ENCODE results near the gene HRCT1.
"Not testable (repeated sequence)": the region's sequence is repeated elsewhere in the genome, so short reads cannot be mapped to it uniquely, and the experiment has no call there.

Gene HRCT1

GRCh38 chr9:35919212-35920008 is 13.4 kb downstream of the HRCT1 start:
- DNase-seq (ENCODE audit: low spot score) = no peak

DNA sequence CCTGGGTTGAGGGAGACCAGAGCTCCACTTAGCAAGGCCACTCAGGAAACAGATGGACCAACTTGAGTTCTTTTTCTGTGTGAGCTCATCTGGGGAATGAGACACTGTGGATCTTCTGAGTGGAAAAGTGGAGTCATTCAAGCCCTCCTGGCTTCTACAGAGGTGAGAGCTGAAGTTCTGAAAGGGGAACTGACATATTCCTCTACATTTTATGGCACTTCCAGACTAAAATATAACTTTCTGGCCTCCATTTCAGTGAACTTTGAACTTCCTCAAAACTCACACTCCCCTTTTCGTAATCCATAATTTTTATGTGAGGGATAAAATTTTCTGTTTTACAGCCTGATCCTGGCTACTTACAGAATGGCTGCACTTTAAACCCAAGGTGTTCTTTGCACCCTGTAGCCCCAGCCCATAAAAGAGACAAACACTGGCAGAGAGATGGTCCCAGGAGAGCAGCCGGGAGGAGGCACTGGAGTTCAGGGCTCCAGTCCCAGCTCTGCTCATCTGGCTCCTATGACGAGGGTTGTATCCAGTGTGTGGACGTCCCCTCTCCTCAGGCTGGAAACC is 14.1 kb downstream of the HRCT1 start:
- no peak for DNase-seq (ENCODE audit: low spot score)

DNA sequence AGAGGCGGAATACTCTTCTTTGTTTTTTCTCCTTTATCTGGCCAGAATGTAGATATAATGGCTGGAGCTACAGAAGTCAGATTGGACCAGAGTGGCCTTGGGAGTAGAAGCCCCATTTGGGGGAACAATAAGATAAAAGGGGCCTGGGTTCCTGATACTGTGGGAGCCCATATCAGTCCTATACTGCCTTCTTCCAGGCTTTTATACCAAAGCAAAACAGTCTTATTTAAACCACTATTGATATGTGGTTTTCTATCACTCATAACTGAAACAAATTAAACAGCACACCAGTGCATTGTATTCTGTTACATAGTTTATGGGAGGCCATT is 17.6 kb downstream of the HRCT1 start:
- no peak for DNase-seq (ENCODE audit: low spot score)

- DNase-seq (ENCODE audit: low spot score) = peak; percentile 70
Measured at GRCh38 chr9:35923927-35924763, 18.1 kb downstream of the HRCT1 start.

- DNase-seq (ENCODE audit: low spot score) = no peak
Measured at GRCh38 chr9:35928591-35929452, 22.8 kb downstream of the HRCT1 start.

GRCh38 chr9:35929453-35929718 is 23.4 kb downstream of the HRCT1 start:
- no peak for DNase-seq (ENCODE audit: low spot score)

GRCh38 chr9:35930521-35930920 is 24.5 kb downstream of the HRCT1 start:
- DNase-seq (ENCODE audit: low spot score) = no peak

- no peak for DNase-seq (ENCODE audit: low spot score)
Measured at GRCh38 chr9:35930989-35931388, 25.0 kb downstream of the HRCT1 start.

- no peak for DNase-seq (ENCODE audit: low spot score)
Measured at GRCh38 chr9:35932735-35933134, 26.7 kb downstream of the HRCT1 start.

DNA sequence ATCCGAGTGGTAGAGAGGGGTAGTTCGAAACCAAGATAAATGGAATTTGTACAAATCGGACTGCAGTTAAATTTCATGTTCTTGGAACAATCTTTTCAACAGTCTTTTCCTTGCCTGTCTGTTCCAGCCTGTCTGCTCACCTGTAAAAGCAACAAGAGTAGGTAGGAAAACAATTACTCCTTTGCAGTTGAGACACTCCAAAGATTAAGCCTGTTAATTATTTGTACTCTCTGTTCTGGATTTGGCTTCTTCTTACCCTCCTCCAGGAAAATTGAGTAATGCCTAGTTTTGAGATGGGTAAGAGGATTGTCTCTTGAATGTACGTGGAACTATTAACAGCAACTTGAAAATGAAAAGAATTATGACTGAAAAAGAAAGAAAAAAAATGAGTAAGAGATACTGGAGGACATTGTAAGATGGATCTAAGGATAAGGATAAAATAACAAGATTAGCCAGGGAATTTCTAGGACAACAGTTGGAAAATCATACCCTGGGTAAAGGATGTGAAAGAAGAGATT is 27.6 kb downstream of the HRCT1 start:
- no peak for DNase-seq (ENCODE audit: low spot score)

DNA sequence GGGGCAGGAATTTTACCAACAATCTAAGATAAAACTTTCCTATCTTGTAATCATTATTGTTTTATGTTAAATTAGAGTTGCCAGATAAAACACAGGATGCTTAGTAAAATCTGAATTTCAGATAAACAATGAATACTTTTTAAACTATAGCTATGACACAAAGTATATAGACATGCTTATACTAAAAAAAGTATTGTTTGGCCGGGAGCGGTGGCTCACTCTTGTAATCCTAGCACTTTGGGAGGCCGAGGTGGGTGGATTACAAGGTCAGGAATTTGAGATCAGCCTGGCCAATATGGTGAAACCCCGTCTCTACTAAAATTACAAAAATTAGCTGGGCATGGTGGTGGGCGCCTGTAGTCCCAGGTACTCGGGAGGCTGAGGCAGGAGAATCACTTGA is 28.1 kb downstream of the HRCT1 start:
- not testable (repeated sequence) for DNase-seq (ENCODE audit: low spot score)

- no peak for DNase-seq (ENCODE audit: low spot score)
Measured at GRCh38 chr9:35935261-35935660, 29.3 kb downstream of the HRCT1 start.

DNA sequence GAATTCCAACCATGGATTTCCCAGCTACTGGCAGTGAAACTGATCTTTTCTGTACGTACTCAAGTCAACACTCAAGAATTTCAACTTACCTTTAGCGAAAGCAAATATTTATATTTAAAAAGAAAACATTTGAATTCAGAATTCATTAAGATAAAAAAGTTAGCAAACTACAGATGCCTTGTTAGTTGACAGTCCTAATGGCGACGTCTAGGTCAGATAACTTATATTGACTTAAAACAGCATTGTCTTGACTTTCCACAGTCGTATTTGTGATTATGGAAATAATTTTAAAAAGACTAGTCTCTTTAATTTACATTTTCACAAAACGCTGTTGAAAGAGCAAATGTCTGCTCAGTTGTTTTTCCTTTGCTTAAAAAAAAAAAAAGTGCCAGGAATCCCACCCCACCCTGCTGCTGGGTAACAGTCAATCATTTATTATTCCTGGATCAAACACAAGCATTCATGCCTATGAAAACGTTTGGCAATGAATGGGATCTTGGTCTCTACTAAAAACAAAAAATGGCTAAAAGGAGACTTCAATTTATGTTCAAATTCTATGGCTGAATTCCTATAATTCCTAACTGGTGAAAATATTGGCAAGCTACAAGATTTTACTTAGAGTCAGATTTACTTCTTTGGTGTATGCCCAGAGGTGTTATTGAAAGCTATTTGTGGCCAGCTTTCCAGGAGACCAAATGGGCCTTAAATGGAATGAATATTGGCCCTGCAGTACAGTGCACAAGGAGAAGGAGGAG is 29.9 kb downstream of the HRCT1 start:
- no peak for DNase-seq (ENCODE audit: low spot score)

DNA sequence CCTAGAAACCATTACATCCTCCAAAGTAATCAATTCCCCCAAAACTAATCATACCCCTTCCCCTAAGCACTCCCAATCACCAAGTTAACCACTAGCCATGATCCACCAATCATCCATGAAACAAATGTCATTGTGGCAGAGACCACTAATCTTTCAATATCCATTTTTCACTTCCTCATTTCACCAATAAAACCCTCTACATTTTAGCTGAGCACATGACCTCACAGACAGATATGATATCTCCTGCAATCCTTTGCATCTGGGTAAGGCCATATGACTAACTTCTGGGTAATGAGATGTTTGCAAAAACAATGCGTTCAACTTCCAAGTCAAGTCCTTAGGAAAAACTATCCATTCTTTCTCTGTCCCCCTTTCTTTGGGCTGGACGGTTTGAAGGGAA is 31.2 kb downstream of the HRCT1 start:
- DNase-seq (ENCODE audit: low spot score) = no peak

DNA sequence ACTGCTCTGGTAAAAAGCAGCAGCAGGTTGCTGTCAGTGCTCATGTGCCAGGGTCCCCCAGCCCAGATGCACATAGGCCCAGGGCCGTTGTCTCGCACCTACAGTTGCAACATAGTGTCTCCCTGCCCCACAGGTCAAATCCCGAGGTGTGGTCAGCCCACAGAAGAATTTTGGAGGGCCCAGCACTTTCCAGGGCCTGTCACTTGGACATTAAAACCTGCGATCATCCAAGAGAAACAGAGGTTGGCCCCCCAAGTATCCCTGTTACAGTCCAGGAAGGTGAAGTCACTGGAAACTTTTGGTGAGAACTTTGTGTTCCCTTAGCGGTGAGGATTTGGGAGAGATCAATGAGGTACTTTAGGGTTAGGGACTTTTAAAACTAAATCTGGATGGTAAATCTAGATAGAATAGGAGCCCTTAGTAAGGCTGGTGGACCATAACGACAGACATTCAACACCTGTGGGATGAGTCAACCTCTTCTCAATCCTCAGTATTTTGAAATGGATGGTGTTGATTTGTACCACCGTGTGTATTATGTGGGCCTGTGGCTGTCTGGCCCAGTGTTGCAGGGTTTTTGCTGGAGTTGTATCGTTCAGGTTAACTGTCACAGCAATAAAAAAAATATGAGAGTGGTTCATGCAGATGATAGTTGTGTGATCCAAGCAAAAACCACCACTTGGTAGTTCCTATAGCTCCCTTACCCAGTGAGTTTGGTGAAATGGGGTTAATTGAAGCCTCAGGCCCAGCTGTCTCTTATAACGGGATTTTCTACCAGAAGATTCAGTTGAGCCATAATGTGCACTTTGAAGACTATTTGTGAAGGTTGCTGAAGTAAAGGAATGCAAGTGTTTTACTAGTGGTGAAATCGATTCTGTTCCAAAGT is 32.7 kb downstream of the HRCT1 start:
- no peak for DNase-seq (ENCODE audit: low spot score)

DNA sequence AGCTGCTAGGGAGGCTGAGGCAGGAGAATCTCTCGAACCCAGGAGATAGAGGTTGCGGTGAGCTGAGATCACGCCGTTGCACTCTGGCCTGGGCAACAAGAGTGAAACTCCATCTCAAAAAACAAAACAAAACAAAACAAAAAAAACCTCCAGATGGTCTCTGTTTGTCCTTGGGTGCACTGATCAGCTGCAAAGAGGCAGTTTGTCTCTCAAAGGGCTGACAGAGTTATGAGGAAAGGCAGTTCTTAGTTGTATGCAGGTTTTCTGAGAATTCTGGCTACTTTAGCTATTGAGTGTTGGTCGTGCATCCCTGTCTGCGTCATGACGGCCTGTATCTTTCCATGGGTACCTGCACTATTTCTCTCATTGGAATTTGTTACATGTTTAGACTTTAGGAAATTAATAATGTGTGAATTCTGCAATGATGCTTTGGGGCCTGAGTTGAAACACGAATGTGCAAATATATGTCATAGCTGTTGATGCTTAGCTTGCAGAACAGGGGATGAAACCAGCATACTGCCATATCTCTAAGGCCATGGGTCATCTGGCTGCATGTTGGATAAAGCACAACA is 33.8 kb downstream of the HRCT1 start:
- no peak for DNase-seq (ENCODE audit: low spot score)

DNA sequence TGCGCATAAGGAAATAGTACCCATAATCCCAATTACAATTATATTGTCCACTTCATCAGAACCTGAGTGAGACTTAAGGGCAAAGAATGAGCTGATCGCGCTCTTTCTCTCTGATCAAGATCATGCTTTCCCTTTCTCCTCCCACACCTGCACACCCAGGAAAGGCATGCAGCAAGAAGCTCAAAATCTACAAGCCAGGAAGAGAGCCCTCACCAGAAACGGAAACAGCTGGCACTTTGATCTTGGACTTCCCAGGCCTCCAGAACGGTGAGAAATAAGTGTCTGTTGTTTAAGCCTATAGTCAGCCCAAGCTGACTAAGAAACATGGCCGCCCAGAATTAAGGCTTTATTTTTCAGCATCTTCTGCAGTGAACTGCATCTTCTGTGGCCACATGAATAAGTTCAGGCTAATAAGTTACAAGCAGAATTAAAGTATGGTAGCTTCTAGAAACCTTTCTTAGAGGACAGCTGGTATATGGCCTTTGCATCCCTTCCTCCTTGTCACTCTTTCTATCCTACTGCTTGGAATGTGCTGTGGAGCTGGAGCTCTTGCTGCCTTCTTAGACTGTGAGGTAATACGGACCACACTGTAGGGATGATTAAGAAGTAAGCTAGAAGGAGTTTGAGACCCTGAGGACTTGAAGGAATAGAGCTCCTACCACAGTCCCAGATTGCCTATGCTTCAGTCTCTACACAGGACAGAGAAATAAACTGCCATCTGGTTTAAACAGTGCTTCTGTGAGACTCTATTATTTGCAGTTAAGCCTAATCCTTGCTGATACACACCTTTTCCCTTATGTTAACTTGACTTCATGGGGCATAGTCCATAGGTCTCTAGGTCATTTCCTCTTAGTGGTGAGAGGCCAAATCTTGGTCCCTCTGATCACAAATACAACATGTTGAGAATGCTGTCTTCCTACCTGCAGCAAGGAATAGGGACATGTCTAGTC is 34.7 kb downstream of the HRCT1 start:
- no peak for DNase-seq (ENCODE audit: low spot score)

DNA sequence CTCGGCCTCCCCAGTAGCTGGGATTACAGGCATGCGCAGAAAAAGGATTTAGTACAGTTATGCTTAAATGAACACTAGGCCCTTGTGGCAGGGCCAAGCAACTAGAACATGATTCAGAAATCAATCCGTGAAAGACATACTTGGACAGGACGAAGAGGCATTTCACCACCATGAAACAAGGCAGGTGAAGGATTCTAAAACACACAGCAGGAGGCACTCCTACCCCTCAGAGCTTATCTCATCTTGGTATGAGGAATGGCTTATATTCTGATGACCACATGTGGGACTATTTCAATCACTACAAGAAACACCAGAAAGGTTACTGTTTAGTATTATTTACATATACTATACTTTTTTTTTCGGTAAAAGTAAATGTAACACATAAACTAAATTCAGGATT is 36.3 kb downstream of the HRCT1 start:
- no peak for DNase-seq (ENCODE audit: low spot score)

GRCh38 chr9:35944173-35944572 is 38.2 kb downstream of the HRCT1 start:
- DNase-seq (ENCODE audit: low spot score) = no peak
